ENCODE data around the gene HEATR5A. TPM values are rescaled to one million over a fixed set of nuclear protein-coding genes. Genes with fewer than 3 reads are reported as not detected.
"Not testable (repeated sequence)": the region's sequence is repeated elsewhere in the genome, so short reads cannot be mapped to it uniquely, and the experiment has no call there.

HEATR5A gene
- polyA plus RNA-seq, 2 of the 4 experiments (the other 2 are of a cell fraction): 29.5 to 49.5 TPM

GRCh38 chr14:31466554-31466953, 46.2 kb upstream of the HEATR5A start:
- FAIRE-seq: no peak
- Histone ChIP-seq H3K4me2 (no peak overlapping the region), H3K4me3 (no peak overlapping the region), H3K4me1 (no peaks in the 10 kb centered on the region), H3K27ac (no peak overlapping the region), H3K9me3 (no peaks in the 10 kb centered on the region)
- no peak for DNase-seq (ENCODE audit: low read depth in 1 of 2, low spot score in 1 of 2)
- TF ChIP-seq CBX2 (IDR thresholded peaks at IDR 0.05; ENCODE audit: borderline replicate concordance, low read depth) (no peak), RAD21 (conservative IDR thresholded peaks at IDR 0.05 in 1 of 2, IDR thresholded peaks at IDR 0.05 in 1 of 2) (no peak), POLR2AphosphoS2 (conservative IDR thresholded peaks at IDR 0.05; ENCODE audit: low read length) (no peak), RNF2 (IDR thresholded peaks at IDR 0.05; ENCODE audit: borderline replicate concordance, low read depth) (no peak), ZSCAN20 (CRISPR knock-in tag; IDR thresholded peaks at IDR 0.05) (no peak), SMC3 (IDR thresholded peaks at IDR 0.05) (no peak), EHMT2 (IDR thresholded peaks at IDR 0.05; ENCODE audit: low read depth) (no peak), GATA3 (IDR thresholded peaks at IDR 0.05; ENCODE audit: borderline replicate concordance) (no peak), JUNB (IDR thresholded peaks at IDR 0.05) (no peak), FOSL2 (IDR thresholded peaks at IDR 0.05) (no peak), FOSL2 (CRISPR knock-in tag; IDR thresholded peaks at IDR 0.05) (no peak), TP53 (CRISPR knock-in tag; IDR thresholded peaks at IDR 0.05) (no peak), CBX8 (IDR thresholded peaks at IDR 0.05) (no peak)
- ChIA-PET POLR2A (no interaction called here), CTCF (no interaction called here)
- no peak for ATAC-seq
- 80% methylated on average over 6 of the region's 6 CpGs for WGBS (ENCODE audit: missing lambda C conversion rate)

DNA sequence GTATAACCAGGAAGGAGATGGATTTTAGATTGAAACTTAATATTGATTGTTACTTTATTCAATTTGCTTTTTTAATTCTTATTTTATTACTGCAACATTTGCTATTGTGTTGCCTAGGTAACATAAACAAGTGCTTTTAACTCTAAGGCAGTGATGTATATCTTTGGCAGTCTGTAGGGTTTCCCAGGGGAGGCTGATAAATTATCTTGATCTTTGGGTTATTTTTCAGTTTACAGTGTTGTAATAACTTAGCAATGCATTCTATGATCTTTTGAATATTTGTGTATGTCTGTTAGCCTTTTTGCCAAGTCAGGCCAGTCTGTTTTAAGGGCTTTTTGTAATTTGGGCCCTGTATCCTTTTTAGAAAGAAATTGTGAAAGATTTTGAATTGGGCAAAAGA, 44.8 kb upstream of the HEATR5A start:
- Histone ChIP-seq H3K4me1 (no peaks in the 10 kb centered on the region), H3K27ac (no peak overlapping the region), H3K9me3 (no peaks in the 10 kb centered on the region), H3K4me2 (no peak overlapping the region), H3K4me3 (no peak overlapping the region)
- no peak for TF ChIP-seq ZSCAN20 (CRISPR knock-in tag; IDR thresholded peaks at IDR 0.05)
- TF ChIP-seq, protein P1, sequence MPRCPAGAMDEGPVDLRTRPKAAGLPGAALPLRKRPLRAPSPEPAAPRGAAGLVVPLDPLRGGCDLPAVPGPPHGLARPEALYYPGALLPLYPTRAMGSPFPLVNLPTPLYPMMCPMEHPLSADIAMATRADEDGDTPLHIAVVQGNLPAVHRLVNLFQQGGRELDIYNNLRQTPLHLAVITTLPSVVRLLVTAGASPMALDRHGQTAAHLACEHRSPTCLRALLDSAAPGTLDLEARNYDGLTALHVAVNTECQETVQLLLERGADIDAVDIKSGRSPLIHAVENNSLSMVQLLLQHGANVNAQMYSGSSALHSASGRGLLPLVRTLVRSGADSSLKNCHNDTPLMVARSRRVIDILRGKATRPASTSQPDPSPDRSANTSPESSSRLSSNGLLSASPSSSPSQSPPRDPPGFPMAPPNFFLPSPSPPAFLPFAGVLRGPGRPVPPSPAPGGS (IDR thresholded peaks at IDR 0.05): no peak
- TF ChIP-seq TP53 (CRISPR knock-in tag; IDR thresholded peaks at IDR 0.05): no peak
- no peak for TF ChIP-seq PHF8 (IDR thresholded peaks at IDR 0.05; ENCODE audit: borderline replicate concordance, low read depth)
- no peak for TF ChIP-seq CHD4 (IDR thresholded peaks at IDR 0.05; ENCODE audit: borderline replicate concordance)
- TF ChIP-seq MAFK (IDR thresholded peaks at IDR 0.05; ENCODE audit: partially characterized antibody): no peak
- TF ChIP-seq HOXB5 (CRISPR knock-in tag; IDR thresholded peaks at IDR 0.05): no peak
- TF ChIP-seq POLR2A (IDR thresholded peaks at IDR 0.05; ENCODE audit: low read length): no peak
- TF ChIP-seq KDM1A (IDR thresholded peaks at IDR 0.05; ENCODE audit: low read depth): no peak
- TF ChIP-seq NR3C1 (IDR thresholded peaks at IDR 0.05): no peak
- TF ChIP-seq, protein P2, sequence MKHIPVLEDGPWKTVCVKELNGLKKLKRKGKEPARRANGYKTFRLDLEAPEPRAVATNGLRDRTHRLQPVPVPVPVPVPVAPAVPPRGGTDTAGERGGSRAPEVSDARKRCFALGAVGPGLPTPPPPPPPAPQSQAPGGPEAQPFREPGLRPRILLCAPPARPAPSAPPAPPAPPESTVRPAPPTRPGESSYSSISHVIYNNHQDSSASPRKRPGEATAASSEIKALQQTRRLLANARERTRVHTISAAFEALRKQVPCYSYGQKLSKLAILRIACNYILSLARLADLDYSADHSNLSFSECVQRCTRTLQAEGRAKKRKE (CRISPR knock-in tag; IDR thresholded peaks at IDR 0.05; ENCODE audit: low read depth): no peak
- no peak for TF ChIP-seq SMC3 (IDR thresholded peaks at IDR 0.05)
- TF ChIP-seq, protein P3, sequence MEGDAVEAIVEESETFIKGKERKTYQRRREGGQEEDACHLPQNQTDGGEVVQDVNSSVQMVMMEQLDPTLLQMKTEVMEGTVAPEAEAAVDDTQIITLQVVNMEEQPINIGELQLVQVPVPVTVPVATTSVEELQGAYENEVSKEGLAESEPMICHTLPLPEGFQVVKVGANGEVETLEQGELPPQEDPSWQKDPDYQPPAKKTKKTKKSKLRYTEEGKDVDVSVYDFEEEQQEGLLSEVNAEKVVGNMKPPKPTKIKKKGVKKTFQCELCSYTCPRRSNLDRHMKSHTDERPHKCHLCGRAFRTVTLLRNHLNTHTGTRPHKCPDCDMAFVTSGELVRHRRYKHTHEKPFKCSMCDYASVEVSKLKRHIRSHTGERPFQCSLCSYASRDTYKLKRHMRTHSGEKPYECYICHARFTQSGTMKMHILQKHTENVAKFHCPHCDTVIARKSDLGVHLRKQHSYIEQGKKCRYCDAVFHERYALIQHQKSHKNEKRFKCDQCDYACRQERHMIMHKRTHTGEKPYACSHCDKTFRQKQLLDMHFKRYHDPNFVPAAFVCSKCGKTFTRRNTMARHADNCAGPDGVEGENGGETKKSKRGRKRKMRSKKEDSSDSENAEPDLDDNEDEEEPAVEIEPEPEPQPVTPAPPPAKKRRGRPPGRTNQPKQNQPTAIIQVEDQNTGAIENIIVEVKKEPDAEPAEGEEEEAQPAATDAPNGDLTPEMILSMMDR (IDR thresholded peaks at IDR 0.05): no peak
- CTCF ChIA-PET: no interaction called here
- DNase-seq (ENCODE audit: low read depth in 1 of 2, low spot score in 1 of 2) (no peak), ATAC-seq (no peak), FAIRE-seq (no peak)
- POLR2A ChIA-PET: no interaction called here

DNA sequence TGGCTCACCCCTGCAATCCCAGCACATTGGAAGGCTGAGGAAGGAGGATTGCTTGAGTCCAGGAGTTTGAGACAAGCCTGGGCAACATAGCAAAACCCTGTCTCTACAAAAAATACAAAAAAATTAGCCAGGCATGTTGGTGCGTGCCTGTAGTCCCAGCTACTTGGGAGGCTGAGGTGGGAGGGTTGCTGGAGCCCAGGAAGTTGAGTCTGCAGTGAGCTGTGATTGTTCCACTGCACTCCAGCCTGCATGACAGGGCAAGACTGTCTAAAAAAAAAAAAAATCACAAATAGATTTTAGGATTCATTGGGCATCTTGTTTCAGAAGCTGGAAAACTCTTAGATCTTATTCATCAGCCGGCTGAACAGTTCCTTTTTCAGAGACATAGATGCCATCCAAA, 42.1 kb upstream of the HEATR5A start:
- ChIA-PET CTCF (interaction anchor here (0.8 to 1.8 kb wide), 3 partner anchors 13 to 472 kb away, joined by 3 read pairs; no protein-coding TSS in a partner anchor), POLR2A (interaction anchor here (2.0 kb wide), 1 partner anchor 42 kb away, joined by 5 read pairs; the partner anchor contains the start of gene HEATR5A)
- H3K27ac ChIP-seq; ATAC-seq; H3K4me3 ChIP-seq; H3K4me2 ChIP-seq; DNase-seq (ENCODE audit: low read depth in 1 of 2, low spot score in 1 of 2); FAIRE-seq; H3K9me3 ChIP-seq: not testable (repeated sequence)
- H3K4me1 ChIP-seq: peaks cover 11% of the 10 kb centered on the region
- 94% methylated on average over 2 of the region's 2 CpGs for WGBS (ENCODE audit: missing lambda C conversion rate)
